Measurements from ENCODE around the gene THRA.

Gene THRA

GRCh38 chr17:40022961-40023541 is 39.7 kb upstream of the THRA start:
- TF ChIP-seq, protein P1, sequence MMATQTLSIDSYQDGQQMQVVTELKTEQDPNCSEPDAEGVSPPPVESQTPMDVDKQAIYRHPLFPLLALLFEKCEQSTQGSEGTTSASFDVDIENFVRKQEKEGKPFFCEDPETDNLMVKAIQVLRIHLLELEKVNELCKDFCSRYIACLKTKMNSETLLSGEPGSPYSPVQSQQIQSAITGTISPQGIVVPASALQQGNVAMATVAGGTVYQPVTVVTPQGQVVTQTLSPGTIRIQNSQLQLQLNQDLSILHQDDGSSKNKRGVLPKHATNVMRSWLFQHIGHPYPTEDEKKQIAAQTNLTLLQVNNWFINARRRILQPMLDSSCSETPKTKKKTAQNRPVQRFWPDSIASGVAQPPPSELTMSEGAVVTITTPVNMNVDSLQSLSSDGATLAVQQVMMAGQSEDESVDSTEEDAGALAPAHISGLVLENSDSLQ (IDR thresholded peaks at IDR 0.05), result no peak
- TF ChIP-seq FOXK2 (IDR thresholded peaks at IDR 0.05) (no peak), SUZ12 (IDR thresholded peaks at IDR 0.05) (no peak), L3MBTL2 (conservative IDR thresholded peaks at IDR 0.05) (no peak), ZNF384 (IDR thresholded peaks at IDR 0.05) (no peak), SP1 (IDR thresholded peaks at IDR 0.05) (no peak), ARNT (IDR thresholded peaks at IDR 0.05) (no peak), NFRKB (IDR thresholded peaks at IDR 0.05) (no peak), FOXA1 (IDR thresholded peaks at IDR 0.05) (no peak), LEF1 (IDR thresholded peaks at IDR 0.05; ENCODE audit: borderline replicate concordance) (no peak), ELF4 (IDR thresholded peaks at IDR 0.05) (no peak), BHLHE40 (IDR thresholded peaks at IDR 0.05; ENCODE audit: borderline replicate concordance) (no peak)
- ChIA-PET POLR2A (no interaction called here), CTCF (interaction anchor here (0.7 to 2.9 kb wide), 2 partner anchors 12 to 51 kb away, joined by 3 to 9 read pairs; no protein-coding TSS in a partner anchor)
- DNase-seq (ENCODE audit: extremely low spot score), result no peak

DNA sequence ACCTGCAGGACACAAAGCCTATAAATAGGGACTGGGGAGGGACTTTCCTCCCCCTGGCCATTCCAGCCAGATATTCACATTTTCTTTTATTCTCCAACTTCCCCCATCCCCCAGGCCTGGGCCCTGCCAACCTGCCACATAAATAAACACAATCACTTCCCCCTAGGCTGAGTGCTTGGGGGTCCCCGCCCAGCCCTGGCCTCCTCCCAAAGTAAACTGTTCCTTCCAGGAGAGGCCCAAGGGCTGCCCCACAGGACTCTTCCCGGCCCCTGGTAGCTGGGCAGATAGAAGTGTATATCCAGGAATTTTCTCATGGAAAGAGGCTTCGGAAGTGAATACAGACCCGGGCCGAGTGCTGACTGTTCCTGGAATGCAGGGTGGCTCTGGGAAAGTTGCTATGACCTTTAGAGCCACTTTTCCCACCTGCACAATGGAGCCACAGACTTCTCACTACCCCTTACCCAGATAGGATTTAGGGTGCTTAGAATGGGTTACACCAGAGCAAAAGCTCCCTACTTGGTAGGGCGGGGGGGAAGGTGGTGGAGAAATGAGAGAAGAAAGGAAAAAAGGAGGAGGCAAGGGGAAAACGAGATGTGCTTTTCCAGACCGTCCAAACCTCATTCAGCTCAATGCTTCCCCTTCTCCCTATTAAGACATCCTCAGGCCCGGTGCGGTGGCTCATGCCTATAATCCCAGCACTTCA is 39.0 kb upstream of the THRA start:
- POLR2A ChIA-PET, result no interaction called here
- TF ChIP-seq HDGF (IDR thresholded peaks at IDR 0.05; ENCODE audit: borderline replicate concordance) (no peak), L3MBTL2 (conservative IDR thresholded peaks at IDR 0.05) (no peak), FOXK2 (IDR thresholded peaks at IDR 0.05) (no peak), TARDBP (IDR thresholded peaks at IDR 0.05) (no peak), ELF4 (IDR thresholded peaks at IDR 0.05) (no peak)
- DNase-seq (ENCODE audit: extremely low spot score), result no peak
- CTCF ChIA-PET, result interaction anchor here (0.6 kb wide), 1 partner anchor 169 kb away, joined by 3 read pairs; no protein-coding TSS in a partner anchor

- DNase-seq (ENCODE audit: extremely low spot score), result no peak
- POLR2A ChIA-PET, result no interaction called here
- TF ChIP-seq BHLHE40 (IDR thresholded peaks at IDR 0.05; ENCODE audit: borderline replicate concordance) (no peak), HDGF (IDR thresholded peaks at IDR 0.05; ENCODE audit: borderline replicate concordance) (no peak), FOXA1 (IDR thresholded peaks at IDR 0.05) (no peak), LEF1 (IDR thresholded peaks at IDR 0.05; ENCODE audit: borderline replicate concordance) (no peak), ARNT (IDR thresholded peaks at IDR 0.05) (no peak), ZNF384 (IDR thresholded peaks at IDR 0.05) (no peak), TARDBP (IDR thresholded peaks at IDR 0.05) (no peak), NFRKB (IDR thresholded peaks at IDR 0.05) (no peak), CTBP1 (IDR thresholded peaks at IDR 0.05; ENCODE audit: borderline replicate concordance) (no peak), SUZ12 (IDR thresholded peaks at IDR 0.05) (no peak), L3MBTL2 (conservative IDR thresholded peaks at IDR 0.05) (no peak), FOXM1 (IDR thresholded peaks at IDR 0.05; ENCODE audit: borderline replicate concordance) (no peak), SP1 (IDR thresholded peaks at IDR 0.05) (no peak), FOXK2 (IDR thresholded peaks at IDR 0.05) (no peak)
- CTCF ChIA-PET, result interaction anchor here (1.6 kb wide), 1 partner anchor 10 kb away, joined by 7 read pairs; no protein-coding TSS in a partner anchor
Observed at GRCh38 chr17:40024901-40025300, 37.9 kb upstream of the THRA start.

DNA sequence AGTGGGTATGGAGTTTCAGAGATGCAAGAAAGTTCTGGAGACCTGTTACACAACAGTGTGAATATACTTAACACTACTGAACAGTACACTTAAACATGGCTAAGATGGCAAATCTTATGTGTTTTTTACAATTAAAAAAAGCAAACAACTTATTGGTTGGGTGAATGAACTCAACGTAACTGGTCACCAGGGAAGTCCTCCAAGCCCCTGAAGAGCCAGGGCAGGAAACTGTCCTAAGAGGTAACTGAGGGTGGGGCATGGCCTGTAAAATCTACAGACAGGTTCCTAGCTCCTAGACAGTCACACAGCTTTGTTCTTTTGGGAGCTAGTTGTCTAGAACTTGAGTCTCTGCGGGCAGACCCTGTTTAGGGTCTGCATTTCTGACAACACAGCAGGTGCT is 37.2 kb upstream of the THRA start:
- no peak for TF ChIP-seq BHLHE40 (IDR thresholded peaks at IDR 0.05; ENCODE audit: borderline replicate concordance)
- TF ChIP-seq, protein P1 (IDR thresholded peaks at IDR 0.05), result no peak
- no peak for DNase-seq (ENCODE audit: extremely low spot score)
- ChIA-PET CTCF (interaction anchor here (1.6 kb wide), 1 partner anchor 10 kb away, joined by 7 read pairs; no protein-coding TSS in a partner anchor), POLR2A (no interaction called here)

DNA sequence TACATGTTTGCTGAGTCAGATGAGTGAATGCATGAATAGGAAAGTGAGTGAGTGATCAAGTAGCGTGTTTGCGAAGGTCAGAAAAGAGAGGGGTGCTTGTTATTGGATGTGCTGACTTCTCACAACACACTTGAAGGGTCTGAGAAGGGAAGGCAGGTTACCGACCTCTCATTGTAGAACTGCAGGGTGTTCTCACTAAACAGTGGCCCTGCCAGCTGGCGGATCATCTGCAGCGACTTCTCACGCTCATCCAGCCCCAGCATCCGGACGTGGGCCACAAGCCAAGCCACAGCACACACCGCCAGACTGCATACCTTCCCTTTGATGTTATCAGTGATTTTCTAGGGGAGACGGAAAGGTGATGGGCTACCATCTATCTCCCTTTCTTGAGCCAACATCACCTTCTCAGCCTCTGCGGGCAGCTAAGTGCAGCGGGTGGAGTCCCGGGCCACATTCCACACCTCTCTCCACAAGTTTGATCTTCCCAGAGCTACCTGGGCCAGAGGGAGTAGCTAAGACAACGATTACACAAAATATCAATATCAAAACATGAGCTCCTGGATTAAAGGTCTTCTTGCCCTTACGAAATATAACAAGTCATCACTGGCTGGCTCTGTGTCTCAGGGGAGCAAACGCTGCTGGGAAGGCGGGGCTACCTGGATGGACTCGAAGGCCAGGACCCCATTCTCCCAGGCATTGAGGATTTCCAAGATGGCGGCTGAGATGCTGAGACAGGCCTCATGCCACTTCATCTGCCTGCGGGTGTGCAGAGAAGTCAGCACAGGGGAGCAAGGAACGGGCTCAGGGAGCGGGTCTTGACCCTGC is 36.6 kb upstream of the THRA start:
- no peak for DNase-seq (ENCODE audit: extremely low spot score)
- POLR2A ChIA-PET, result no interaction called here
- TF ChIP-seq SP1 (IDR thresholded peaks at IDR 0.05) (no peak), SUZ12 (IDR thresholded peaks at IDR 0.05) (no peak), LEF1 (IDR thresholded peaks at IDR 0.05; ENCODE audit: borderline replicate concordance) (no peak), BHLHE40 (IDR thresholded peaks at IDR 0.05; ENCODE audit: borderline replicate concordance) (no peak), CTBP1 (IDR thresholded peaks at IDR 0.05; ENCODE audit: borderline replicate concordance) (no peak), ELF4 (IDR thresholded peaks at IDR 0.05) (no peak), TARDBP (IDR thresholded peaks at IDR 0.05) (no peak), L3MBTL2 (conservative IDR thresholded peaks at IDR 0.05) (no peak), FOXM1 (IDR thresholded peaks at IDR 0.05; ENCODE audit: borderline replicate concordance) (no peak), NFRKB (IDR thresholded peaks at IDR 0.05) (no peak), ZNF384 (IDR thresholded peaks at IDR 0.05) (no peak), FOXA1 (IDR thresholded peaks at IDR 0.05) (no peak), HDGF (IDR thresholded peaks at IDR 0.05; ENCODE audit: borderline replicate concordance) (no peak), ARNT (IDR thresholded peaks at IDR 0.05) (no peak), FOXK2 (IDR thresholded peaks at IDR 0.05) (no peak)
- TF ChIP-seq, protein P1 (IDR thresholded peaks at IDR 0.05), result no peak
- CTCF ChIA-PET, result interaction anchor here (0.6 to 2.3 kb wide), 8 partner anchors 9 to 87 kb away, joined by 3 to 15 read pairs (median 7); no protein-coding TSS in a partner anchor
